NCI-H1694 (cell line): Measurements from ENCODE around the gene WBP1.
"Not testable (repeated sequence)": the region's sequence is repeated elsewhere in the genome, so short reads cannot be mapped to it uniquely, and the experiment has no call there.

Experiments used
- DNase-seq: peaks from one replicate; lab custom pipeline; 2025; lab: John Stamatoyannopoulos, UW

WBP1 gene

DNA sequence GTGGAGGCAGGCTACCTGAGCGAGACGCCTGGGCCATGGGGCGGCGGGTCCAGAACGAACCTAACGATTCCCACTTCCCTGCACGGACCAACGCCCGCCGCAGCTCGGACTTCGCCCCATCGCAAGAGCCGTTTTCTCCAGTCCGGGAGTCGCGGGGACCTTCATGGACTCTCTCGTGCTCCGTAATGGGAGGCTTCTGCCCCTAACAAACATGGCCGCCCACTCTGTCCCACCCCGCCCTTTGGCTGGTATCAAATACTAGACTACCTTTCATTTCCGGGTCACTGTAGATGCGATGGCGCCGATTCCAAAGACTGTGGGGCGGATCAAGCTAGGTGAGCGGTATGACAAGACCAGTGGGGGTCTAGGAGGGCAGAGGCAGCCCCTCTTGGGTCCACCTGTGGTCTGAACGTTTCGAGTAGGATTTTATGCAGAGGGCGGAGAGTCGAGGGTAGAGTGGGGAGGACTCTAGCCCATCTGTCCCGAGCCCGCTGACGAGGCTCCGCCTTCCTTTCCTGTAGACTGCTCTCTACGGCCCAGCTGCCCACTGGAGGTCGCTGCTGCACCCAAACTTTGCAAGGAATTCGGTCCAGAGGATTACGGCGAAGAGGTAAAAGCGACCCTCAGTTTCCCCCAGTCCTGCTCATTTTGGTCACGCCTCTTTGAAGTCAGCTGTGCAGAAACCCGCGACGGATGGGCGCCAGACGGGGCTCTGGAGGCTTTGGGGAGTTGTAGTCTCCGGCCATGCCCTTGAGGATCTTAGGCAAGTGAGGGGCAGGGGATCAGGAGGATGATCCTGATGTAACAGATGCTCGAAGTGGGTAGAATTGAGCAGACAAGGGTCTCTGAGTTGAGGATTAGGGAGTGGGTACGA is 24.8 kb downstream of the WBP1 start, which contains the start of the genes CCDC142 and TTC31:
CCDC142 (minus strand) TSS at position 198 of the 874 bp plus-strand sequence; CDS start at position 37, 161 bp downstream.
TTC31 (plus strand) TSS at position 281 of the 874 bp plus-strand sequence; CDS start at position 296, 15 bp downstream.
- DNase-seq, result peak; percentile 96

DNA sequence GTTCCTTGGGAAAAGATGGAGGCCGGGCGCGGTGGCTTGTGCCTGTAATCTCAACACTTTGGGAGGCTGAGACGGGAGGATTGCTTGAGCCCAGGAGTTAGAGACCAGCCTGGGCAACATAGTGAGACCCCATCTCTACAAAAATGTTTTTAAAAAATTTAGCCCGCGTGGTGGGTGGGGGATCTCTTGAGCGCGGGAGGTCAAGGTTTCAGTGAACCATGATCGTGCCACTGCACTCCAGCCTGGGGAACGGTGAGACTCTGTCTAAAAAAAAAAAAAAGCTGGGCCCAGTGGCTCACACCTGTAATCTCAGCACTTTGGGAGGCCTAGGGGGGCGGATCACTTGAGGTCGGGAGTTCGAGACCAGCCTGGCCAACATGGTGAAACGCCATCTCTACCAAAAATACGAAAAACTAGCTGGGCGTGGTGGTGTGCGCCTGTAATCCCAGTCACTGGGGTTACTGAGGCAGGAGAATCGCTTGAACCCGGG is 25.5 kb downstream of the WBP1 start:
- DNase-seq, result not testable (repeated sequence)

GRCh38 chr2:74486141-74486540 is 27.9 kb downstream of the WBP1 start:
- DNase-seq, result no peak

DNA sequence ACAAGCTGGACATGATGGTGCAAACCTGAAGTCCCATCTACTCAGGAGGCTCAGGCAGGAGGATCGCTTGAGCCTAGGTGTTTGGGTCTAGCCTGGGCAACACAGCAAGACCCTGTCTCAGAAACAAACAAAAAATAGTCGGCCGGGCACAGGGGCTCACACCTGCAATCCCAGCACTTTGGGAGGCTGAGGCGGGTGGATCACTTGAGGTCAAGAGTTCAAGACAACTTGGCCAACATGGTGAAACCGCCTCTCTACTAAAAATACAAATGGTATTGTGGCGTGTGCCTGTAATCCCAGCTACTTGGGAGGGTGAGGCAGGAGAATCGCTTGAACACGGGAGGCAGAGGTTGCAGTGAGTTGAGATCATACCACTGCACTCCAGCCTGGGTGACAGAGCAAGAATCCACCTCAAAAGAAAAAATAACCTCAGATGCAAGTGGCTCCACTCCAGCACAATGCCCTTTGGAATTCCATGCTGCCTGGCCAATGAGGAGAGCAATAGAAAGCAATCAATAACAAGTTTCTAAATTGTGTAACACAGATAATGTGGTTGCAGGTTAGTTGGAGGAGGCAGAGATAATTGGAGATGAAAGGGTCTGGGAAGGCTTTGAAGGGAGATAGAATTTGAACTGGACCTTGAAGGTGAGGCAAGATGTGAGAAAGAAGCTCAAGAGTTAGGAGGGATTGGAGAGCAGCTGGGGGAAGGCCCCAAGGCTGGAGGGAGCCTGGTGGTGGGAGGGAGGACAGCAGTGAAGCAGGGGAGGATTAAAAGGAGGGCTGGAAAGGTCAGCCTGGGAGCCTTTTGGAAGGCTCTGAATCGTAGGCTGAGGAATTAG is 30.6 kb downstream of the WBP1 start:
- no peak for DNase-seq

DNA sequence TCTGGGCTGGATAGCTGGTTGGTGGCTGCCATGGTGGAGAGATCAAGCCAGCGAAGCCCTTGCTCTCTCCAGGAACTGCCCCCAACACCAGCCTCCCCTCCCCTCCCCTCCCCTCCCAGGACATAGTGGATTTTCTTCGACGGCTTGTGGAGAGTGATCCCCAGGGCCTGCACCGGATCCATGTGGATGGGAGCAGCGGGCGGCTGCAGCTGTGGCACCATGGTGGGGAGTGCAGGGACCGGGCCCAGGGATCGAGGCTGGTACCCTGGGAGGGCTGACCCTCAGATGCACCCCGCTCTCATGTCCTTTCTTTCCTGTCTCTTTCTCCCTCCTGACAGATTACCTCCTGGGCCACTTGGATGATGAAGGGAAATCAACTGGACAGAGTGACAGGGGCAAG is 31.7 kb downstream of the WBP1 start:
- no peak for DNase-seq

DNA sequence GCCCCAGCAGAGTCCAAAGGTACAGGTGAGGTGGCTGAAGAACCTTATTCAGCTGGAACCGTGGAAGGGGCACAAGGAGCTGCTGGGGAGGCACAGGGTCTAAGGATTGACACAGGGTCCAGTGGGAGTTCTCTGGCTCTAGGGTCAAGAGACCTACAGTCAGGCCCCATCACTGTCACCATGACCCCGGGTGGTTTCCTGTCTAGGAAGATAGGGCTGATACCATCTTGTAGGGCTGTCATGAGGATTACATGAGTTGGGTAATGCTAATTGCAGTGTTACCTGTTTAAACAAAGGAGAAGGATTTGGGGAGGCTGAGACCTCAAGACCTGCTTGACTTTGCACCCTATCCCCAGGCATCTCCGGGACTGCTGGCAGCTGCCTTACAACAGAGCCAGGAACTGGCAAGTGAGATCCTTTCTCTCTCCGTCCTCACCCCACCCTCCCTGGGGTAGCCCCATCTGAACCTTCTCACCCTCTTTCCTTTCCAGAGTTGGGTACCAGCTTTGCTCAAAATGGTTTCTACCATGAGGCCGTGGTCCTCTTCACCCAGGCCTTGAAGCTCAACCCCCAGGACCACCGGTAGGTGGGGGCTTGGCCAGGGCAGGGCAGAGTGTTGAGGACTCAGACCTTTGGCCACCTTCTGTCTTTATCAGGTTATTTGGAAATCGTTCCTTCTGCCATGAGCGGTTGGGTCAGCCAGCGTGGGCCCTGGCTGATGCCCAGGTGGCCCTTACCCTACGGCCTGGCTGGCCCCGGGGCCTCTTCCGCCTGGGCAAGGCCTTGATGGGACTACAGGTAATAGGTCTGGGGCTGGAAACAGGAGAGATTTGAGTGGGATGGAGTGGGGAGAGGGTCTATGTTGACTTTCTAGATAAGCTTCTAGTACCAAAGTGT is 33.7 kb downstream of the WBP1 start:
- DNase-seq, result no peak

- no peak for DNase-seq
These were observed 35.3 kb downstream of the WBP1 start for GRCh38 chr2:74493546-74493945.

DNA sequence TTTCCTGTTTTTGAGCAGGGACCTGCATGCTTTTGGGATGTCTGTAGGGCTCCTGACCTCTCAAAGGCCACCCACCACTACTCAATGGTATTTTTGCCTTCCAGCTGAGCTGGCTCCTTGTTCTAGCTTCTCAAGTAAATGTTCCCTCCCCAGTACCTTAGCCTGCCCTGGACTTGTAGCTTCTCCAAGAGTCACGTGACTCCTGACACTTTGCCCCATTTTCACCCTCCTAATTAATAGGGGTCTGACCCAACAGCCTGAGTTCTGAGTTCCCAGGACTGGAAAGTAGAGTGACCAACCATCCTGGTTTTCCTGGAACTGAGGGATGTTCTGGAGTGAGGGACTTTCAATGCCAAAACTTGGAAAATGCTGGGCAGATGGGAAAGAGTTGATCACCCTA is 37.2 kb downstream of the WBP1 start:
- DNase-seq, result no peak

GRCh38 chr2:74496997-74497776 is 38.9 kb downstream of the WBP1 start:
- DNase-seq, result no peak

DNA sequence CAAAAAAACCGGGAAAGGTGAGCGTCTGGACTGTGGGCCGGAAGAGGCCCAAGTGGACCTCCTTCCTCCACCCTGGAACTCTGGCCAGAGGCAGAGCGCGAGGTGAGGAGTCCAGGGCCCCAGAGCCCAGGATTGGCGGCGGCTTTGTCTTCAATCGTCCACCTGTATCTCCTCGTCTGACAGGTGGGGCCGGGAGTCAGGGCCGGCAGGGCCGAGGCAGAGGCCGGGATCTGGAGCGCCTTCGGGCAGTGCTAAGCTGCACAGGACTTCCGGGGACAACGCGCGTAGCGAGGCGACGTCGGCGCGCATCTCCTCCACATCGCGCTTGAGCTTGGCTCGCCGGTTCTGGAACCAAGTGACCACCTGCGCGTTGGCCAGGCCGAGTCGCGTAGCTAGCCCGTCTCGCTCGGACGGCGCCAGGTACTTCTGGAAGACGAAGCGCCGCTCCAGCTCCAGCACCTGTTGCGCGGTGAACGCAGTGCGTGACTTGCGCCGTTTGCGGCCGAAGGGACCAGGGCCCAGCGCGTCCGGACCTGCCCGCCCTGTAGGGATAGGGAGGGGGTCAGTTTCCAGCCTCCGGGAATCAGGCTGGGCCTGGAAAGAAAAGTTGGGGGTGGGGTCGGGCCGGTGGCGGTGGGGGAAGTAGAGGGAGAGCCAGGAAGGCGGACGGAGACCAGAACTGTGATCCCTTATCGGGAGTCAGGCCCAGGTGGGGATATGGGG is 39.7 kb downstream of the WBP1 start:
- no peak for DNase-seq

DNA sequence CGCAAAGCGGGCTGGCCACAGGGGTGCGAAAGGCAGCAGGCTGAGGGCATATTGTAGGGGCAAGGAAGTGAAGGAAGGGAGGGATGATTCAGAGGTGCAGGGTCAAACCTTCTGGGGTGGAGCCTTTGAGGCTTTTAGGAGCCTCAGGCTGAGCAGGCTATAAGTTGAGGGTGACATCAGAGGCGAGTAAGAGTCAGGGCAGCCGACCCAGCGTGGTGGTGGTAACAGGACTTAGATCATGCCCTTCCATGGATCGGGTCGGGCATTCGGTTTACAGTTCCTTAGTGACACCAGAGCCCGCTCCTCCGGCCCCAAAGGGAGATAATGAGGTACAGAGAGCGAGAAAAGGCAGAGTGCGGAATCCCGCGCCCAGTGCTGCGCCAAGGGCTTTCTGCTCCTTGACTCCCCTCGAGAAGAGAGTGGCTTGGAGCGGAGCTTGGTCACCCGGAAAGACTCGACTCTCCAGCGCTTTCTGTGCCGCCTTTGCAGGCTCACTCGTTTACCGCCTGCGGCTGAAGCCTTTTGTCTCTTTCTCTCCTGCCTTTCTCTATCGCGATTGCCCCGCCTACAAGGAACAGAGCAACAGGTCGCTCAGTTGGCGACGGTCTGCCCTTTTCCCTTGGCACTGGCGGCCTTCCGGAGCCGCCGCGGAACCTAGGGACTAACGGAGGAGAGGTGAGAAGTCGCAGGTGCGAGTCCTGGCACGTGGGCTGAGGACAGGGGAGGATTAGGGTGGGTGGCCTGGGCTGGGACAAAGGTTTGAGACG is 40.4 kb downstream of the WBP1 start:
- DNase-seq, result no peak

- DNase-seq, result no peak
These were observed 41.2 kb downstream of the WBP1 start, which contains the start of gene LBX2 for GRCh38 chr2:74499267-74499939. Gene LBX2 (minus strand): TSS chr2:74499603. CDS start chr2:74499537, 66 bp downstream.

- no peak for DNase-seq
These were observed 41.8 kb downstream of the WBP1 start for GRCh38 chr2:74499940-74500577.

GRCh38 chr2:74500578-74500946 is 42.3 kb downstream of the WBP1 start:
- no peak for DNase-seq

- no peak for DNase-seq
These were observed 43.3 kb downstream of the WBP1 start for GRCh38 chr2:74501335-74502071.

DNA sequence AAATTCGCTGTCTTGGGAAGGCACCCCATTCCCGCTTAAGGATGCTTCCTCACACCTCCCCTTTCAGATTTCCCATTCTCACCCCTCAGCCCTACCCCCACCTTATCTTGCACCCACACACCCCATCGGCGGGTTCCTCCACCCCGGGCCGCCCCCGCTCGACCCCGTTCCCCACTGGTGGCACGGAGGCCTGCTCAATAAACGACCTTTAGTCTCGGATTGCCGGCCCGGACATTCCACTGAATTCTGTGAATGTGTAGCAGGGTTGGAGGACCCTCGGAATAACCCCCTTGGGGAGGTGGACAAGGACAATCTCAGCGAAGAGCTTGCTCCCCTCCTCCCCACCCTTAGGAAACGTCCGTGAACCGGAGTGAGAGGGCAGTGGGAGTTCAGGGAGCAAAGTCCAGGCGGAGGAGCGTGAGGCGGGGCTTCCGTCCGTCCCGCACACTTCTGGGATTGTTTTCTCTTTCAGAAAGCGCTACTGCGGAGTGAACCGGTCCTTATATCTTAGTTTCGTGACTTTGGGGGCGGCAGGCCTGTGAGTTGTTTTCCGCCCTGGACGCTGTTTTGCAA is 44.0 kb downstream of the WBP1 start:
- no peak for DNase-seq
